Measurements from ENCODE around the gene MIPOL1. TPM values are rescaled to one million over a fixed set of nuclear protein-coding genes. Genes with fewer than 3 reads are reported as not detected.

Gene MIPOL1
- total RNA-seq, 1 experiment from 2014 or later = 15.4 TPM

- DNase-seq (ENCODE audit: low read depth, low spot score) (no peak), ATAC-seq (no peak)
- H3K9me3 ChIP-seq (ENCODE audit: control insufficient read depth in 1 of 2, insufficient read depth in 1 of 2, low read depth in 1 of 2, low read length in 2 of 2) = no peaks in the 10 kb centered on the region
- H3K4me1 ChIP-seq (ENCODE audit: control insufficient read depth in 1 of 2, insufficient read depth in 2 of 2, low read length in 2 of 2) = no peaks in the 10 kb centered on the region
- H3K27me3 ChIP-seq (ENCODE audit: insufficient read depth, low read length) = no peaks in the 10 kb centered on the region
- H3K27ac ChIP-seq (ENCODE audit: low read depth, low read length) = no peak overlapping the region
- no peak overlapping the region for H3K9ac ChIP-seq (ENCODE audit: low read length)
- H3K4me2 ChIP-seq (ENCODE audit: low read length) = no peak overlapping the region
- intact Hi-C loops (cut with micrococcal nuclease) = no loop called here
- POLR2A ChIA-PET = no interaction called here
- H2AFZ ChIP-seq (ENCODE audit: low read depth, low read length, poor library complexity, severe bottlenecking) = no peak overlapping the region
- H3K79me2 ChIP-seq (ENCODE audit: insufficient read depth, low read length) = no peaks in the 10 kb centered on the region
- CTCF ChIA-PET = interaction anchor here (1.2 kb wide), 1 partner anchor 65 kb away, joined by 3 read pairs; no protein-coding TSS in a partner anchor
- no peaks in the 10 kb centered on the region for H3K9me2 ChIP-seq (ENCODE audit: insufficient read depth)
- H3K4me3 ChIP-seq (replicated peaks in 1 of 2; ENCODE audit: low read depth in 1 of 2, low read length in 2 of 2) = no peak overlapping the region
- H4K20me1 ChIP-seq (ENCODE audit: insufficient read depth) = no peaks in the 10 kb centered on the region
- no TSS peak for BruUV-seq (replicated peaks)
- RAD21 ChIA-PET (ENCODE audit: low non-redundant PET in 1 of 2, low total read pairs in 2 of 2, uncharacterized antibody in 2 of 2, unreplicated experiment in 2 of 2) = no interaction called here
- no peak for TF ChIP-seq REST (IDR thresholded peaks at IDR 0.05; ENCODE audit: low read depth)
- no peak for TF ChIP-seq YY1 (IDR thresholded peaks at IDR 0.05; ENCODE audit: extremely low read depth, insufficient replicate concordance, low read depth, low read length)
- no peak for TF ChIP-seq CEBPB (IDR thresholded peaks at IDR 0.05; ENCODE audit: low read depth)
- no peak for TF ChIP-seq ZBTB33 (IDR thresholded peaks at IDR 0.05; ENCODE audit: extremely low read depth, insufficient replicate concordance, low read length)
- TF ChIP-seq SIN3A (IDR thresholded peaks at IDR 0.05; ENCODE audit: low read depth) = no peak
- TF ChIP-seq RAD21 (IDR thresholded peaks at IDR 0.05; ENCODE audit: low read depth) = no peak
- no peak for TF ChIP-seq CBX3 (IDR thresholded peaks at IDR 0.05; ENCODE audit: low read depth)
- TF ChIP-seq MAX (IDR thresholded peaks at IDR 0.05) = no peak
- no peak for TF ChIP-seq CTCF (IDR thresholded peaks at IDR 0.05 in 2 of 3, conservative IDR thresholded peaks at IDR 0.05 in 1 of 3; ENCODE audit: borderline replicate concordance in 1 of 3, insufficient read depth in 1 of 3, low read depth in 2 of 3, low read length in 2 of 3)
- TF ChIP-seq ATF3 (IDR thresholded peaks at IDR 0.05) = no peak
- no peak for TF ChIP-seq ELF1 (IDR thresholded peaks at IDR 0.05; ENCODE audit: borderline replicate concordance, low read depth)
- no peak for TF ChIP-seq POLR2A (IDR thresholded peaks at IDR 0.05; ENCODE audit: borderline replicate concordance, extremely low read depth, insufficient read depth, insufficient read length)
- no peak for TF ChIP-seq POLR2AphosphoS5 (IDR thresholded peaks at IDR 0.05; ENCODE audit: low read depth, low read length)
- TF ChIP-seq ZFX (IDR thresholded peaks at IDR 0.05) = no peak
- TF ChIP-seq JUND (IDR thresholded peaks at IDR 0.05) = no peak
- no peaks in the 10 kb centered on the region for H3K36me3 ChIP-seq (ENCODE audit: control insufficient read depth in 1 of 2, insufficient read depth in 2 of 2, low read length in 2 of 2)
These were observed 31.9 kb upstream of the MIPOL1 start for GRCh38 chr14:37165794-37166193.

All from HCT116 (cell line).